OCI-M1 (cell line): Measurements from ENCODE around the gene TTC39B.
"Not testable (repeated sequence)": the region's sequence is repeated elsewhere in the genome, so short reads cannot be mapped to it uniquely, and the experiment has no call there.

Source experiments
- DNase-seq: peaks from one replicate; lab custom pipeline; 2025; lab: John Stamatoyannopoulos, UW

The TTC39B gene

GRCh38 chr9:15268317-15268716 lies 38.7 kb downstream of the TTC39B start:
- no peak for DNase-seq

DNA sequence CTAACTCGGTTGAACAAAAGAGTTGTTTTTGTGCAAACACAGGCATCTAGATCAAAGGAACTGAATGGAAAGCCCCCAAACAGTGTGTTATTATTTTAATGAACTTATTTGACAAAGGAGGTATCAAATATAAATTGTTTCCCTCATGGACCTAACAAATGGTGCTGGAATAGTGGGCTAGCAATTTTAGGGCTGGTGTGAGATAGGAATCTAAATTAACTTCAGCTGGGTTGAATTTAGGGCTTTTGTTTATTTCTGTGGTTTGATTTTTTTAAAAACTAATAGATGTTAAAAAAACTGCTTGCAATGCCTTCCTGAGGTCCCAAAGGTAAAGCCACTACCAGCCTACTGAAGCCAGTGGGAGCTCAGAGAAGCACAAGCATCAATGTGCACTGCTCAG lies 42.1 kb downstream of the TTC39B start:
- no peak for DNase-seq

DNA sequence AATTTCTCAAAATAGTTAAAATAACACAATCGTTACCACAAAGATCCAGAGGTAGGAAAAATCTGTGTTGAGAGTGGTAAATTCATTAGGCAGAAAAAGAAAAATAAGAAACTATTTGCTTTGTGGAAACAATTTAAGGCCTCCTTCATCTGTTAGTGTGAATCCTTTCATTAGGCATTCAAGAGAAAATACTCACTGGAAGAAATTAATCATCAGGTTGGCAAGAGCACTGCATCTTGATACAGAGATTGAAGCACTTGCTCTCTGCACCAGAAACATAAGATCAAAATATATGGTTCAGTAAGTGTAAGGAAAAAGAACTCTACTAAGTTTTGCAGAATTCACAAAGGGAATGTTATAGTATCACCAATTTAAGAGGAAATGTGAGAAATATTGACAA lies 44.4 kb downstream of the TTC39B start:
- no peak for DNase-seq

- no peak for DNase-seq
Measured at GRCh38 chr9:15256426-15256825, 50.6 kb downstream of the TTC39B start.

- no peak for DNase-seq
Measured at GRCh38 chr9:15253786-15254185, 53.2 kb downstream of the TTC39B start.

- no peak for DNase-seq
Measured at GRCh38 chr9:15253197-15253596, 53.8 kb downstream of the TTC39B start.

- no peak for DNase-seq
Measured at GRCh38 chr9:15249981-15250380, 57.0 kb downstream of the TTC39B start.

DNA sequence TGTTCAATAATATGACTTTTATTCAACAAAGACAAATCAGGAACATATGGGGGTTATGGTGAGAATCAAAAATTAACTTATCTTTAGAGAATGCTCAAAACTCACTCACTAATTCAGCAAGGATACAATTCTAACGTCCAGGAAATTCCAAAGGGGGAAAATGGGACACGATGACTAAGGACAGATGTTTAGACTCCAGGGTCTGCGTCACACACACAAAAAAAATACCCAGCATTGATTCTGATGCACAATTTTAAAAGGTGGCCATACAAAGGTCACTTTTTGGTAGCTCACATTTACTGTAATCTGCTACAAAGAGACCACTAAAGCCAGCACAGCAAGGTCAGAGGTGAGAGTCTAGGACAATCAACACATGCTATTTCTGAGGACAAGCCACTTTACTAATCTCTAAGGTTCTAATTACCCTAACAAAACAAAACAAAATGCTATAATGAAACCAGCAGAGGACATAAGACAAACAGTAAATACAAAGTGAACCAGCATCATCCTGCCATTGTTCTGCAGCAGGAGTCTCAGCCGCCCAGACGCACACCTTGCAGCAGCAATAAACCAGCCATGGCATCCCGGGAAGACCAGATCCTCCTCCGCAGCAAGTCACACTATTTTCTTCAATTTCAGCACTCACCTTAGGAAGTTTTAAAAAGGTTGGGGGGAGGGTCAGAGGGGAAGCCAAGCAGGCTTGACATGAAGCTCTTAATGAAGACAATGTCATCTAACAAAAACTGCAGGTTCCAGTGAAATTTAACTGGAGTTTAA lies 57.8 kb downstream of the TTC39B start:
- no peak for DNase-seq

DNA sequence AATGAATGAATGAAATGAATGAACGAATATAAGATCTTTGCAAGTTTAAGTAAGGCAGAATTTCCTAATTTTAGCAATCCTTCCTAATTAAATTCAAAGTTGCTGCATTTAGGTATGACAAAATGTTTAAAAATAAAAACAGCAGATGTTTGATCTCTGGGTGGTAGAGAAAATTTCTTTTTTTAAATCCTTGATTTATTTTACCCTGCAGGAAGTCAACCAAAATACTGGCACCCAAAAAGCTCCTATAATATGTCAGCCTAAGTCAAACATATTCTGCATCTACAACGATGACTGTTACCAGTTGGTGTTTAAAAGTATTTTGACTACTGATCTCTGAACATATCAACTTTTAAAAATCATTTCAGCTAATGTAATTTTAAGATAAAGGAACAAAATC lies 58.4 kb downstream of the TTC39B start:
- no peak for DNase-seq

DNA sequence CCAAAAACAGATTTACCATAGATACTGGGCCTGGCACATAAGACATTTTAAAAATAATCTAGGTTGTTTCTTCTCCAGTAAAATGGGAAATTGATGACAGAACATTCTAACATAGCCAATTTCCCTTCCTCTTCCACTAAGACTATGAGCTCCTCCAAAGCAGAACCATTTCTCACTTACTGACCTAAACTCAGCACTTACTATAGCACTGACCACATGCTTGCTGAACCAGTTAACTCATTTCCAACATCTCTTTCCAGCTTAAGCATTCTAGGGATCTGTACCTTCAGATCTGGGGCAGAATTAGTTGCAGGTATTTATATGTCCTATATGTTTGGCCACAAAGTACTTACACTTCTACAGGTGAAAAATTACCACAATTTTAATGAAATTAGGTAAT lies 58.9 kb downstream of the TTC39B start:
- DNase-seq: no peak

GRCh38 chr9:15246708-15247107 lies 60.3 kb downstream of the TTC39B start:
- no peak for DNase-seq

- no peak for DNase-seq
Measured at GRCh38 chr9:15246243-15246642, 60.8 kb downstream of the TTC39B start.

DNA sequence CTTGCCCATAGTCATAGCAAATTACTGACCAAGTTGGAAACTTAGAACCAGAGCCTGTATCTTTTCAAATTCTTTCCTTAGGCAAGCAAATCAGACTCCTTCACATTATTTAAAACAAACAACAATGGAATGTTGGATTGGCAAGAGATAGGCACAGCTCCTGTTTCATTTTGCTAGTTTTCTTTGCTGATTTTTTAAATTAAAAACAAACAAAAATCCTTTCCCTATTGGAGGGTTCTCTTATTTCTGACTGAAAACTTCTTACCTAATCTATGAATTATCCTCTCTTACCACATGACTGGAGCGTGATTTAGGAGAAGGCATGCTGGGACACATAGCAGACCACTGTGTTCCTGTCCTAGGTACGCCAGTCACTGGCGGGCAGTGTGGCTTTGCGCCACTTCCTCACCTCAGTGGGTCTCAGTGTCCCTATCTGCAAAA lies 63.0 kb downstream of the TTC39B start:
- no peak for DNase-seq

DNA sequence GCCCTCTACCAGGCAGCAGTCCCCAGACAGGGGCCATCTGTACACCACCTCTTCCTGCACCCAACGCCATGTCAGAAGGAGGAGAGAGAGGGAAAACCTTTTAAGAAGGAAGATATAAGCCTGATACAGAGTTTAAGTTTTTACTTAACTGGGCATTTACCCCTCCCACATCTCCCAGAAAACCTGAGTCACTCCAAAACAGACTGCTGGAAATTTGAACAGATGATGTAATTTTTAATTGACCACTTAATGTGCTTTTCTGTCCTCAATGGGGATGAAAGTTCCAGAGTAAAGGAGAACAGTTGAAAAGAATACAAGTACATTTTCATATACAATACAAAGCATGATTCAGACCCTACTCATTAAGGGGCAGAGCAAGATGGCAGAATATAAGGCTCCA lies 63.9 kb downstream of the TTC39B start:
- DNase-seq: no peak

DNA sequence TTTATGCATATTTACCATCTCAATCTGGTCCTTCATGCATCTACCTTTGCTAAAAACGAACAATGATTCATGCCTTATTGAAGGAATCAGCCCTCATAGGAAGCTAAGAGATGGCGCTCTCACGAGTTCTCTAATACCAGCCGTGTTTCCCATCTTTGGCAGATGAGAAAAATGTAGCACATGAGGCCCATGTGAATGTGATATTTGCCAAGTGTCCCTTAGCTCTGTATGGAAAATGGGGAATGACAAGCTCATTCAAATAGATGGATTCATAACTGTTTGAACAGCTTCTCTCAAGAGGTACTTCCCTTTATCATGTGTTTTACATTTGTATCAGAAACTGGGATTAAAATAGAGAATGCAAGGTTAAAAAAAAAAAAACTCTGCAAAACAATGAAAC lies 66.1 kb downstream of the TTC39B start:
- no peak for DNase-seq

- no peak for DNase-seq
Measured at GRCh38 chr9:15239816-15240215, 67.2 kb downstream of the TTC39B start.

GRCh38 chr9:15238646-15239045 lies 68.4 kb downstream of the TTC39B start:
- DNase-seq: no peak

DNA sequence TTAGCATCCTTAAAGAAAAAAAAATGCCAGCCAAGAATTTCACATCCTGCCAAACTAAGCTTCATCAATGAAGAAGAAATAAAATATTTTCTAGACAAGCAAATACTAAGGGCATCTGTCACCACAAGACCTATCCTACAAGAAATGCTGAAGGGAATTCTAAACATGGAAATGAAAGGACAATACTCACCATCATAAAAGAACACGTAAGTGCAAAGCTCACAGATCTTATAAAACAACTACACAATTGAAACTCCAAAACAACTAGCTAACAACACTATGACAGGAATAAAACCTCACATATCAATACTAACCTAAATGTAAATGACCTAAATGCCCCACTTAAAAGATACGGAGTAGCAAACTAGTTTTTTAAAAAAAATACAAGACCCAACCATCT lies 71.4 kb downstream of the TTC39B start:
- no peak for DNase-seq

DNA sequence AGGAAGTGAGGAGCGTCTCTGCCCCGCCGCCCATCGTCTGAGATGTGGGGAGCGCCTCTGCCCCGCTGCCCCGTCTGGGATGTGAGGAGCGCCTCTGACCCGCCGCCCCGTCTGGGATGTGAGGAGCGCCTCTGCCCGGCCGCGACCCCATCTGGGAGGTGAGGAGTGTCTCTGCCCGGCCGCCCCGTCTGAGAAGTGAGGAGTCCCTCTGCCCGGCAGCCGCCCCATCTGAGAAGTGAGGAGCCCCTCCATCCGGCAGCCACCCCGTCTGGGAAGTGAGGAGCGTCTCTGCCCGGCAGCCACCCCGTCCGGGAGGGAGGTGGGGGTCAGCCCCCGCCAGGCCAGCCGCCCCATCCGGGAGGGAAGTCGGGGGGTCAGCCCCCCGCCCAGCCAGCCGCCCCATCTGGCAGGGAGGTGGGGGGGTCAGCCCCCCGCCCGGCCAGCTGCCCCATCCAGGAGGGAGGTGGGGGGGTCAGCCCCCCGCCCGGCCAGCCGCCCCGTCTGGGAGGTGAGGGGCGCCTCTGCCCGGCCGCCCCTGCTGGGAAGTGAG lies 73.0 kb downstream of the TTC39B start:
- not testable (repeated sequence) for DNase-seq

DNA sequence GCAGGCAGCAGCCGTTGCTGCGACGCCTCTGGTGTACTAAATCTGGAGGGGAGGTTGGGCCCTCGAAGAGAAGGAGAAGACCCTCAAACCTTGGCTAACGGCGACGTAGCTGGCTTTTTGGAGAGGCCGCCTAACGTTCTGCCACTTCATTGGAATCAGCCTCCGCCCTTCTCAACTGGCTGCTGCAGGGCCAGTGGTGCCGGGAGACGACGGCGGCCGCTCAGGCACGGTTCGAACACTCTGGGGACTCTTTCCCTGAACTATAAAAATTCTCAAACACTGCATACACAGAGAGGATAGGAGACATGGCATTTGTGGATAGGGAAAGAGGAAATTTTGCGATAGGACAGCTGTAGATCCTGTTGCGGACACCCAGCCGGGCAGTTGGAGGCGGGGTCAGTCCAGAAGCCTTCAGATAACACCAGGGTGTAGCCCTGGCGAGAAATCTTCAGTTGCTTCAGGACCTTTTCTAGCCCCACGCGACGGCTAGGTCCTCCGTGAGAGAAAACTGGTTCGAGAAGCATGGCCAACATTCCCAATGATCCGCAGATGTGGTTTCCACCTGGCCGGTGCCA lies 74.2 kb downstream of the TTC39B start:
- not testable (repeated sequence) for DNase-seq

DNA sequence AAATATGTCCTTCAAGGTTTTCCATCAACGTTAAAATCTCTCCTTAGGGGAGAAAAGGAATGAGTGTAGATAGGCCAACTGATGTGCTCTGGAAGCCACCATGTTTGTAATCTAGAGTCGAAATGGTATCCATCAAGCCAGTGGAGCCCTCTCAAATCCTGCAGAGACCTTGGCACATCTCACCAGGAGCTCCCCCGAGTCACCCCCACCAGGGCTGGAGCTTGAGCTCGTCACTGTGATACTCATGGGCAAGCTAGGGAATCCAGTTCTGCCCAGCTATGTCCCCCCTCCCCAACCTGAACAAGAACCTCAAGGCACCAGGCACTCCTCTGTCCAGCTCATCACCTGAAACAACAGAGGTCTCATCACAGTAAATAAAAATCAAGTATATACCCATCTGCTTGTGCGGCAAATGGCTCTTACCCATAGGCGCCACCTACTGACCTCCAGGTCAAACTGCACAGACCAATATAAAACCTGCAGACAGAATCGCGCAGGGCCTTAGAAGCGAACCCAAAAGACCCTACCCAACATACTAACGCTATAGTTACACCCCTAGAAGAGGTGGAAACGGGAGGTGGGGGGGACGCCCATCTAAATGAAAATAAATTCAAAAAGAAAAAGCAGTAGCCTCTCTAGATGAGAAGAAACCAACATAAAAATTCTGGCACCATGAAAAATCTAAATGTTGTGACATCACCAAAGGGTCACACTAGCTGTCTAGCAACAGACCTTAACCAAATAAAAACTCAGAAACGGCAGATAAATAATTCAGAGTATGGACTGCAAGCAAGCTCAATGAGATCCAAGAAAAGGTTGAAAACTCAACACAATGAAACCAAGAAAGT lies 75.0 kb downstream of the TTC39B start:
- DNase-seq: peak; percentile 21

GRCh38 chr9:15229409-15229808 lies 77.6 kb downstream of the TTC39B start:
- no peak for DNase-seq

DNA sequence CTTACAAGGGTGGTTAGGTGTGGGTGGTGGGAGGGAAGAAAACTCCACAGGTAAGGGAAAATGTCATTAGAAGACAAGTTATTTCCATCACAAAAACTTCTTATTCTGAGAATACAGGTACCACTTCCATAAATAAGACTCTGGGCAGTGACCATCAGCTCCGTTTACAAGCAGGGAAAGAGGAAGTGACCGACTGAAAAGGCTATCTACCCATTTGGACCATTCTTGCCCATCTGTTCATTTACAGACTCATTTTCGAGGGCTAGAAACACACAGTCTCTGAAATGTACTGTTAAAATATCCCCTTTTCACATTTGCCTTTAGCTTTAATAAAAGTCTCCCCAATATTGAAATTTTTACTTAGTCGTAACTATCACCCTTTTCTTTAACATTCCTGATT lies 79.5 kb downstream of the TTC39B start:
- DNase-seq: no peak
